ENCODE data around the gene EXOC7.
"Not testable (repeated sequence)": the region's sequence is repeated elsewhere in the genome, so short reads cannot be mapped to it uniquely, and the experiment has no call there.

The EXOC7 gene

DNA sequence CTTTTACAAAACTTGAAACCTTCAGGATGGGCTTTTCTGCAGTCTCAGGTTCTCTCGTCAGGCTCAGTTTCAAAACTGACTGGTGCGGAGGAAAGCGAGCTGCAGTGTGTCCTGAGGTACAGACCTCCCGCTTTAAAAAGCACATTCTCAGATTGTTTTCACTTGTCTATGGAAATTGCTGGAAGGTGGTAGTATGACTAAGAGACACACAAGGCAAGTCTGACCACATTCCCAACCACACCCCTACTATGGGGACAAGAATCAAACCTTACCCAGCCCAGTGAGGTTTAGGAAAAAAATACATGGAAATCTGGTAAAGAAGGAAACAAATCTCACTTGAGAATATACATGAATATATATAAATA, 49.5 kb downstream of the EXOC7 start:
- no peaks in the 10 kb centered on the region for H3K9me3 Mint-ChIP-seq
- H3K27me3 Mint-ChIP-seq = no peaks in the 10 kb centered on the region
- peaks cover 14% of the 10 kb centered on the region for H3K4me1 Mint-ChIP-seq
- DNase-seq (ENCODE audit: low spot score in 2 of 2) (no peak), ATAC-seq (replicated peaks; ENCODE audit: extremely low read depth, poor library complexity, severe bottlenecking) (no peak)
- H3K36me3 Mint-ChIP-seq (ENCODE audit: insufficient read depth) = peaks cover 72% of the 10 kb centered on the region
- H3K4me3 Mint-ChIP-seq = no peak overlapping the region
- H3K27ac Mint-ChIP-seq (ENCODE audit: low read depth) = no peak overlapping the region

DNA sequence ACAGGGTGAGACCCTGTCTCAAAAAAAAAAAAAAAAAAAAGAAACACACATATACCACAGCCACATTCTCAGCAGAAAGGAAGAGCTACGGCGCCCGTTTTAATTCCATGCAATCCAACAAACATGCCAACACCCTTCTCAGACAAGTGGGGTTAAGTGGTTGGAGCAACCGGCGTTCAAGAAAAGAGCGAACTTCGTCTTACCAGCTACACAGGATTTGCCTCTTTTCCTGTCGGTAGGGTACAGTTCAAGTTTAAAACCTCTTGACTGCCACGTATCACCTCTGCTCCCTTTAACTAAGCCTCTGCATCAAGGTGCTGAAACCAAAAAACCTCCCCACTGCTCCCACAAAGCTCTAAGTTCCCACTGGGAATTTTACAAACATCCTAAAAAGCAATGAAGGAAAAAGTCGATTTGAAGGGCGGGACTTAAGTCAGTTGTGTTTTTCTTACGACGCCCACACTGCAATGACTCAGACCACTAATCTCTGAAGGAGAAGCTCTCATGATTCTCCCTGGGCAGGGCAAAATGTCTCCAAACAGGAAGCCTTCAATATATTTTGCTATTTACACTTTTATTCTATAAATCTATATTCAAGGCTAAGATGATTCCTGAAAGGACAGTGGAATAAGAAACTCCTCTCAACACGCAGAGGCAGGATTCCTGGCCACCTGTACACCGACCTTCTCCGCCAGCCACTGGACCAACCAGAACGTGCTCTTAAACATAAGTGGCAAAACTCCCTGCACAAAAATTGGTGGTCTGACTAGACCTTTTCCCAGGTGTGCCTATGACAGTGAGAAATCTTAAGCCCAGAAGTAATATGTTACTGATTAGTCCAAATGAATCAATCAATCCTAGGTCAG, 50.1 kb downstream of the EXOC7 start:
- no peak for ATAC-seq (replicated peaks; ENCODE audit: extremely low read depth, poor library complexity, severe bottlenecking)
- Mint-ChIP-seq H3K4me3 (no peak overlapping the region), H3K9me3 (no peaks in the 10 kb centered on the region), H3K4me1 (peaks cover 16% of the 10 kb centered on the region), H3K27me3 (no peaks in the 10 kb centered on the region), H3K36me3 (ENCODE audit: insufficient read depth) (peaks cover 72% of the 10 kb centered on the region), H3K27ac (ENCODE audit: low read depth) (no peak overlapping the region)
- no peak for DNase-seq (ENCODE audit: low spot score in 2 of 2)

DNA sequence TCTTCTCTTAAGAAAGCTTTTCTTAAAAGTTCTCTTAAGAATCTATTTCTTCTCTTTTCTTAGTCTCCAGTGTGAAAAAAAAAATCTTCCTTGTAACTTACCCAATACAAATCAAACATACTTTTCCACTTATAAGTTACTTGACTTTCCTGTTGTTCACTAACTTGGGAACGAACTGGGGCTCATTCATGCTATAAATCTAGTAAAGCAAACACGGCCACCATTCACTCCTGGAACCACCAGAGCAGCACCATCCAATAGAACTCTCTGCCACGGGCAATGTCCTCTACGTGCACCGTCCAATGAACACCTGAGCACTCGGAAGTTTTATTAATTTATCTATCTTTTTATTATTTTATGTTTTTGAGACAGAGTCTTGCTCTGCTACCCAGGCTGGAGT, 52.0 kb downstream of the EXOC7 start:
- no peaks in the 10 kb centered on the region for H3K9me3 Mint-ChIP-seq
- no peak overlapping the region for H3K4me3 Mint-ChIP-seq
- ATAC-seq (replicated peaks; ENCODE audit: extremely low read depth, poor library complexity, severe bottlenecking) (no peak), DNase-seq (ENCODE audit: low spot score in 2 of 2) (no peak)
- H3K27ac Mint-ChIP-seq (ENCODE audit: low read depth) = no peak overlapping the region
- peaks cover 64% of the 10 kb centered on the region for H3K36me3 Mint-ChIP-seq (ENCODE audit: insufficient read depth)
- H3K4me1 Mint-ChIP-seq = peaks cover 16% of the 10 kb centered on the region
- H3K27me3 Mint-ChIP-seq = no peaks in the 10 kb centered on the region

DNA sequence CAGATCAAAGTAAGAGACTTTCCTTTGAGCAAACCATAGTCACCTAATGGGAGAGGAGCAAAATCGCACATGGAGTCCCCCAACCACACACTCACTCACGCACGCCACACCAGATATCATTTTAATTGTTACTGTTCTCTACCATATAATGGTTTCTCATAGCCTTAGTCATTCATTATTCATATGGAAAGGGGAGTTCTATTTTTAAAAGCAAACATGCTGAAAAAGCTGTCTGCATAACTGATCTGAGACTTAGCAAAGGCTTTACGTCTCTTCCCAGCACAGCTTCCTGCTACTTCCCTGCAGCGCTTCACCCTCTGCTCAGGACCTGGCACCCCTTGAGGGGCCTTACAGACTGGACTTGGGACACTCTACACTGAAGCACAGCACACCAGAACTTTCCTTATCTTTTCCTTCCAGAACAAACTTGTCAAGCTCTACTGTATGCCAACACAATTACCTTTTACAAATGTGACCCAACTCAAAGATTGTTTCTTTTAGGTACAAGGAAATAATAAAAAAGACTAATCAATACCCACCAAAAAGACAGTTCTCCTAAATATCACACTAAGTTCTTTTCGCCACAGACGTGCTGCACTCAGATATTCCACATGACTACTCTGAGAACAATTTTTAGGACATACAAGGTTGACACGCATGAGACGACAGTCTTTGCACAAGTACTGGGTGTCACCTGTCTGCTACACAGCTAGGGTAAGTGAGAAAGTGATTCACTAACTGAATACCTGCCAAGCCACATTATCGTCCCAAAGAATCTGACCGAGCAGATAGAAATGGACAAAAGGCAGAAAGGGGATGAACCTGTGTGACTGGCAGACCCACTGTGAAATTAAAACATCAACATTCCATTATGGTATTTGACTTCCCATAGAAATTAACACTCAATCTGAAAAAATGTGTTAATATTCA, 52.8 kb downstream of the EXOC7 start:
- Mint-ChIP-seq H3K27me3 (no peaks in the 10 kb centered on the region), H3K36me3 (ENCODE audit: insufficient read depth) (peaks cover 63% of the 10 kb centered on the region), H3K4me3 (no peak overlapping the region), H3K9me3 (no peaks in the 10 kb centered on the region), H3K27ac (ENCODE audit: low read depth) (peak overlapping the region; percentile 60), H3K4me1 (peaks cover 10% of the 10 kb centered on the region)
- ATAC-seq (replicated peaks; ENCODE audit: extremely low read depth, poor library complexity, severe bottlenecking) (no peak), DNase-seq (ENCODE audit: low spot score in 2 of 2) (no peak)

DNA sequence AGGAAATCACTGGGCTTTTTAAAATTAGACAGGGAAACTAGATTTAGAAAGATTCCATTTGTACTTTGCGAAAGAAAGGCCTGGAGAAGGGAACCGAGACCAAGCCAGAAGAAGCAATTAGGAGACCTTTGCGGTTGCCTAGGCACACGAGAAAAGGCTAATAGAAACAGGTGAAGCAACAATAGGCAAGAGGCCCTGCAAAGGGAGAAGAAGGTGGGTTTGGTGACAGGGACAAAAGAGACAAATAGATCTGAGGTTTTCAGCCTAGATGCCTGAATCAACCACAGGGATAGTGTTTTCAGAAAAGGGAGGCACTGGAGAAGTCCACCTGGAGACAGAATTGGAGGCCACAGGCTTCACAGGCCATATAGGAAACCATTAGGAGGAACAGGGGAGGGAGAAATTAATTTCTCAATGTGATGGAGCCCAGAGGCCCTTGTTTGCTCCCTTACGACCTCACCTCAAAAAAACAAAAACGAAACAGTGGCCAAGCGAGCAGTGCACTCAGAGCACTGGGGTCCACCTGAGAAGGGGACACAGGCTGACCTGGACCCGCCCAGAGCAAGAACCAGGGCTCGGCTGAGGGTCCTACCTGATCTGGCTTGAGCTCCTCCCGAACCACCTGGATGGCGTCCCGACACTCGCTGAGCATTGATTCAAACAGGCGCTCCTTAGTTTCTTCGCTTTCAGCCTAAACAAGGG, 53.6 kb downstream of the EXOC7 start:
- Mint-ChIP-seq H3K27me3 (no peaks in the 10 kb centered on the region), H3K4me1 (peaks cover 10% of the 10 kb centered on the region), H3K36me3 (ENCODE audit: insufficient read depth) (peaks cover 65% of the 10 kb centered on the region), H3K27ac (ENCODE audit: low read depth) (peak overlapping the region; percentile 60), H3K4me3 (no peak overlapping the region), H3K9me3 (no peaks in the 10 kb centered on the region)
- ATAC-seq (replicated peaks; ENCODE audit: extremely low read depth, poor library complexity, severe bottlenecking) (no peak), DNase-seq (ENCODE audit: low spot score in 2 of 2) (no peak)

DNA sequence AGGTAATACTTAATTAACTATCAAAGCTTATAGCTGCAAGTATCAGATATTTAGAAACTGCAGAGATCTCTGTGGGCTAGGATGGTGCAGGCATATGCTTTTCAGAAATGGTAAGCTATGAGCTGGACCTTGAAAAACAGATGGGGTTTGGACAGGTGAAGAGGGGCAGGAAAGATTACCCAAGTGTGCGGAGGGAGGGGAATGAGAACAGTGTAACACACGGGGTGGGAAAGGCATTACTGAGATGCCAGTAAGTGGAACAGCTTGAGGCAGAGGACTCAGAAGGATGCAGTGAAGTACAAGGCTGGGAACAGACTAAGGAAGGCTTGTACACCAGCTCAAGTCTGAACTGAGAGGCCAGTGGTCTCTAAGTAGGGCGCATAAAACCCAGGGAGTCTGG, 54.3 kb downstream of the EXOC7 start:
- Mint-ChIP-seq H3K9me3 (no peaks in the 10 kb centered on the region), H3K36me3 (ENCODE audit: insufficient read depth) (peaks cover 65% of the 10 kb centered on the region), H3K27me3 (no peaks in the 10 kb centered on the region), H3K4me3 (no peak overlapping the region), H3K27ac (ENCODE audit: low read depth) (peak overlapping the region; percentile 13), H3K4me1 (peaks cover 10% of the 10 kb centered on the region)
- ATAC-seq (replicated peaks; ENCODE audit: extremely low read depth, poor library complexity, severe bottlenecking) = no peak
- no peak for DNase-seq (ENCODE audit: low spot score in 2 of 2)

DNA sequence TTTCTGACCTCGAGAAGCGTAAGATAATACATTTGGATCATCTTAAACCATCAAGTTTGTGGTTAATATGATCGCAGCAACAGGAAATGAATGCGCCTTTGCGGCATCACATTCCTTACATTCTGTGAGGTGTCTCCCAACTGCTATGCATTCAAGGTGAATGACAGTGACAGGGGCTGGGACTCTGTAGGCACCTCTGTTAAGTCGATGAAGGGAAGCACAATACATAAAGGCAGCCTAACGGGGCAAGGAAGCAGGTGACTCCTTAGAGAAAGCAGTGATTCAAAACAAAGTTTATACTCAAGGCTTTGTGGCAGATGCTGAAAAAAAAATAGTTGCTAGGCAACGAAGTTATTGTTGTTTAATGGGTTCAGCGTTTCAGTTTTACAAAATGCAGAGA, 54.9 kb downstream of the EXOC7 start:
- peaks cover 65% of the 10 kb centered on the region for H3K36me3 Mint-ChIP-seq (ENCODE audit: insufficient read depth)
- no peak overlapping the region for H3K4me3 Mint-ChIP-seq
- peak overlapping the region; percentile 13 for H3K27ac Mint-ChIP-seq (ENCODE audit: low read depth)
- H3K27me3 Mint-ChIP-seq = no peaks in the 10 kb centered on the region
- no peak for ATAC-seq (replicated peaks; ENCODE audit: extremely low read depth, poor library complexity, severe bottlenecking)
- H3K4me1 Mint-ChIP-seq = peaks cover 10% of the 10 kb centered on the region
- no peaks in the 10 kb centered on the region for H3K9me3 Mint-ChIP-seq
- no peak for DNase-seq (ENCODE audit: low spot score in 2 of 2)

DNA sequence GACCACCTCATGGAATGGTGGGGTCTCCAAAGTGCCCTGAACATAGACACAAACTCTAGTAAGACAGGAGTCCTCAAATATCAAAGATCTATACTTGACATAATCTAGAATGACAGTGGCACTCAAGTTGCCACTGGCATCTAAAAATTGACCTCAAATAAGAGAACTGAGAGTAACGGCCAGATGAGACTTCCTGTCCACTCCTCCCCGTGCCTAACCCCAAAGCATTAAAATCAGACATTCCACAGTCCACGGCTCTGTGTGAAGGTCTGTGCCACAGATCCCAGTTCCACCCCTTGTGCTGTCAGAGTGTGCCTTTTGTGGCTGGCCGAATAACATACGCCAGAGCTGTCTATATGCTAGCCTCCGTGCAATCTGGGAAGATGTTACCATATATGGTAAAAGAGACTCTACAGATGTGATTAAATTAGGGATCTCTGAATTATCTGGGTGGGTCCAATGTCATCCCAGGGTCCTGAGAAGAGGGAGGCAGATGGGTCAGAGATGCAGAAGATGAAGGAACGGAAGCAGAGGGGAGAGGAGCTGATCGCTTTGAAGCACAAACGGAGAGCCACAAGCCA, 55.5 kb downstream of the EXOC7 start:
- H3K9me3 Mint-ChIP-seq = no peaks in the 10 kb centered on the region
- ATAC-seq (replicated peaks; ENCODE audit: extremely low read depth, poor library complexity, severe bottlenecking) (no peak), DNase-seq (ENCODE audit: low spot score in 2 of 2) (no peak)
- H3K4me3 Mint-ChIP-seq = no peak overlapping the region
- H3K27ac Mint-ChIP-seq (ENCODE audit: low read depth) = no peak overlapping the region
- peaks cover 10% of the 10 kb centered on the region for H3K4me1 Mint-ChIP-seq
- H3K27me3 Mint-ChIP-seq = no peaks in the 10 kb centered on the region
- H3K36me3 Mint-ChIP-seq (ENCODE audit: insufficient read depth) = peaks cover 63% of the 10 kb centered on the region

DNA sequence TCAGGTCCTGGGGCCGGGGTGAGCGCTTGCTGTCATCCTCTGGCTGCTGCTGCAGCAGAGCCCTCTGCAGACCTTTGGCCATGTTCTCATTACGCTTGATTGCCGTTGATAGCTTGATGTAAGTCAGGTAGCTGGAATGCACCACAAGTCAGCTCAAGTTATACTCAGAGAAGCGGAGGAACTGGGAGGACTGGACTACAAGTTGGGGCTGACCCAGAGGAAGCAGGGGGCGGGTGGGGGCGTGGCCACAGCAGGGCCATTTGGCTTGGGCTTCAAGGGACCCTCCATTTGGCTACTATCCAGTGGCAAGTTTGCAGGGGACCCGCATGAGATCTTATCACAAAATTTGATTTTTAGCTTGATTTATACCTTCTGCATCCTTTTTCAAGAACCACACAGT, 57.5 kb downstream of the EXOC7 start:
- peaks cover 5% of the 10 kb centered on the region for H3K4me1 Mint-ChIP-seq

DNA sequence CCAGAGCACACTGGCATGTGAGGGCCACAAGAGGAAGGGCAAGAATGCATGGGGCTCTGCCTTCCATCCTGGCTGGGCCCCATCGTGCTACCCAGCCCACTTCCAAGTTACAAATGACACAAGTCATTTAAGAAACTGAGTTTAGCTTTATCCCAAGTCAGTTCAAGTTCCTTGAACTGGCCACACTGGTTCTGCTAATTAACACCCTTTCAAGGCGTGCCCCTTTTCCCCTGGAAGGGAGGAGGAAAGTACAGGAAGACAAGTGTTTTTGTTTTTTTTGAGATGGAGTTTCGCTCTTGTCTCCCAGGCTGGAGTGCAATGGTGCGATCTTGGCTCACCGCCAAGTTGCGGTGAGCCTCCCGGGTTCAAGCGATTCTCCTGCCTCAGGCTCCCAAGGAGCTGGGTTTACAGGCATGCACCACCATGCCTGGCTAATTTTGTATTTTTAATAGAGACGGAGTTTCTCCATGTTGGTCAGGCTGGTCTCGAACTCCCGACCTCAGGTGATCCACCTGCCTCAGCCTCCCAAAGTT, 59.0 kb downstream of the EXOC7 start:
- H3K27ac Mint-ChIP-seq (ENCODE audit: low read depth); ATAC-seq (replicated peaks; ENCODE audit: extremely low read depth, poor library complexity, severe bottlenecking); H3K4me3 Mint-ChIP-seq; H3K9me3 Mint-ChIP-seq; H3K4me1 Mint-ChIP-seq; H3K27me3 Mint-ChIP-seq; DNase-seq (ENCODE audit: low spot score in 2 of 2): not testable (repeated sequence)
- H3K36me3 Mint-ChIP-seq (ENCODE audit: insufficient read depth) = peaks cover 62% of the 10 kb centered on the region

More for the DNA sequence above, 57.5 kb downstream of the EXOC7 start:
- H3K4me3 Mint-ChIP-seq = no peak overlapping the region
- H3K27me3 Mint-ChIP-seq = no peaks in the 10 kb centered on the region
- no peaks in the 10 kb centered on the region for H3K9me3 Mint-ChIP-seq
- H3K36me3 Mint-ChIP-seq (ENCODE audit: insufficient read depth) = peaks cover 67% of the 10 kb centered on the region
- H3K27ac Mint-ChIP-seq (ENCODE audit: low read depth) = no peak overlapping the region
- DNase-seq (ENCODE audit: low spot score in 2 of 2) = no peak
- no peak for ATAC-seq (replicated peaks; ENCODE audit: extremely low read depth, poor library complexity, severe bottlenecking)

DNA sequence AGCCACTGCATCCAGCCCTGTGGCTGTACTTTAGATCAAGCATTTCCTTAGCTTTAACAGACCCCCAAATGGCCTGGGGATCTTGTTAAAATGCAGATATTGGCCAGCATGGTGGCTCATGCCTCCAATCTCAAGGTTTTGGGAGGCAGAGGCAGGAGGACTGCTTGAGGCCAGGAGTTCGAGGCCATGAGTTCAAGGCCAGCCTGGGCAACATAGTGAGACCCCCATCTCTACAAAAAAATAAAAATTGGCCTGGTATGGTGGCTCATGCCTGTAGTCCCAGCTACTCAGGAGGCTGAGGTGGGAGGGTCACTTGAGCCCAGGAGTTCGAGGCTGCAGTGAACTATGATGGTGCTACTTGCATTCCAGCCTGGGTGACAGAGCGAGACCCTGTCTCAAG, 60.7 kb downstream of the EXOC7 start:
- not testable (repeated sequence) for H3K4me1 Mint-ChIP-seq; ATAC-seq (replicated peaks; ENCODE audit: extremely low read depth, poor library complexity, severe bottlenecking); H3K4me3 Mint-ChIP-seq; H3K27ac Mint-ChIP-seq (ENCODE audit: low read depth); H3K27me3 Mint-ChIP-seq; H3K9me3 Mint-ChIP-seq; DNase-seq (ENCODE audit: low spot score in 2 of 2)
- peaks cover 62% of the 10 kb centered on the region for H3K36me3 Mint-ChIP-seq (ENCODE audit: insufficient read depth)

DNA sequence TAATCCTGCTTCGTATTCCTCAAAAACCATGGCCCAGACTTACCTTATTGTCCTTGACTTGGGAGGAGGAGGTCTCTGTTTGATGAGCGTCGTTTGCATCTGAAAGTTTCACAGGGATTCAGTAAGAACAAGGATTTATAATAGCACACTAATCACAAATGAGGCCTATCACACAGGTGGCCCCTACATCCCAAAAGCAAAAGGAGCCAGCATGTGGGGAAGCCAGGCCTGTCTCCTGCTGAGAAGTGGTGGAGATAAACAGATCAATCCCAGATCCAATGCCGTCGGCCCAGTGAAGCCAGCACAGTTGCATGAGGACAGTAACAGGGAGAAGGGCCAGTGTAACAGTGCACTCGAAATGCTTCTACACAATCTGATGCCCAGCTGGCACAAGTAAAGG, 63.2 kb downstream of the EXOC7 start:
- H3K4me3 Mint-ChIP-seq = no peak overlapping the region
- ATAC-seq (replicated peaks; ENCODE audit: extremely low read depth, poor library complexity, severe bottlenecking) (no peak), DNase-seq (ENCODE audit: low spot score in 2 of 2) (no peak)
- no peaks in the 10 kb centered on the region for H3K4me1 Mint-ChIP-seq
- H3K27me3 Mint-ChIP-seq = no peaks in the 10 kb centered on the region
- H3K9me3 Mint-ChIP-seq = no peaks in the 10 kb centered on the region
- H3K36me3 Mint-ChIP-seq (ENCODE audit: insufficient read depth) = peaks cover 46% of the 10 kb centered on the region
- H3K27ac Mint-ChIP-seq (ENCODE audit: low read depth) = no peak overlapping the region

All from central memory CD8-positive, alpha-beta T cell (primary cell).